ENCODE measurements around the gene NACC2.

NACC2 gene

DNA sequence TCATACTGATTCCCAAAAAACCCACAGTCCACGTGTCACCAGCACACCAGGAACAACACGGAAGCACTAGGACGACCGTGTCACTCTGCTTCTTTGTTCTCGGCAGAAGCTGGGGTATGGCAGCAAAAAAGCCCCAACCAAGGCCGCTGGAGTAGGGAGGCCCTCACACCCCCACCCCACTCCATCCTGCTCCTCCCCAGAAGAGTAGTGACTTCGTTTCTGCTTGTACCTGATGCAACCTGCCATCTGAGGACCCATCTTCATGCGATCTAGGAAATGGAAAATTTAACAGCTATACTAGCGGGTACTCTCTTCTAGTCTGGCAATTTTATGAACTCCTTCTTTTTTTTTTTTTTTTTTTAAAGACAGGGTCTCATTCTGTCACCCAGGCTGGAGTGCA, 137.7 kb downstream of the NACC2 start:
- no peak for DNase-seq (ENCODE audit: low read depth)

DNA sequence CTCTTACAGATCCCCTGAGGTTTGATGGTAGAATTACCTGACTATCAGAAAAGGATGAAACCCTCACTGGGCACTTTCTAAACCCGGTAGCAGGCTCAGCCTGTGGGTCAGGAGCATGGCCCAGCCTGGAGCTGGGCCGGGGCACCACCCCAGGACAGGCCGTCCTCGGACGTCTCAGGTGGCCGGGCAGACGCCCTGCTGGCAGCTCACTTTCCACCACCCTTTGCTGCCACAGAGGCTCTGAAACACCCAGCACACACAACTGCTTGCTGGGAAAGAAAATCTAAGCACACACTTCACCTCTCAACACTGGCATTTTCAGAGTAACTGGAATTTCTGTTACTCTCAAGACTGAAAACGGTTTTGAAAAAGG, 138.3 kb downstream of the NACC2 start:
- DNase-seq (ENCODE audit: low read depth), result no peak
